ENCODE data around the gene AFF3.

AFF3 gene

GRCh38 chr2:99729104-99730025, 413.0 kb downstream of the AFF3 start:
- peak; percentile 2 for DNase-seq

- no peak for DNase-seq
Measured at GRCh38 chr2:99728166-99728565, 414.2 kb downstream of the AFF3 start.

GRCh38 chr2:99727199-99727598, 415.2 kb downstream of the AFF3 start:
- DNase-seq = no peak

GRCh38 chr2:99726691-99727090, 415.7 kb downstream of the AFF3 start:
- DNase-seq = no peak

GRCh38 chr2:99725820-99726219, 416.6 kb downstream of the AFF3 start:
- DNase-seq = no peak

GRCh38 chr2:99722476-99722875, 419.9 kb downstream of the AFF3 start:
- DNase-seq = no peak

GRCh38 chr2:99719102-99719501, 423.3 kb downstream of the AFF3 start:
- DNase-seq = no peak

- no peak for DNase-seq
Measured at GRCh38 chr2:99715956-99716355, 426.4 kb downstream of the AFF3 start.

- no peak for DNase-seq
Measured at GRCh38 chr2:99714349-99714748, 428.0 kb downstream of the AFF3 start.

- DNase-seq = no peak
Measured at GRCh38 chr2:99711144-99711543, 431.2 kb downstream of the AFF3 start.

- no peak for DNase-seq
Measured at GRCh38 chr2:99710721-99711120, 431.7 kb downstream of the AFF3 start.

- DNase-seq = no peak
Measured at GRCh38 chr2:99709229-99709628, 433.2 kb downstream of the AFF3 start.

- peak; percentile 21 for DNase-seq
Measured at GRCh38 chr2:99708231-99708630, 434.2 kb downstream of the AFF3 start.

- DNase-seq = no peak
Measured at GRCh38 chr2:99707592-99707991, 434.8 kb downstream of the AFF3 start.

GRCh38 chr2:99706735-99707134, 435.7 kb downstream of the AFF3 start:
- DNase-seq = no peak

- no peak for DNase-seq
Measured at GRCh38 chr2:99701503-99701902, 440.9 kb downstream of the AFF3 start.

- DNase-seq = no peak
Measured at GRCh38 chr2:99700482-99701398, 441.6 kb downstream of the AFF3 start.

GRCh38 chr2:99698896-99699295, 443.5 kb downstream of the AFF3 start:
- DNase-seq = no peak

- DNase-seq = no peak
Measured at GRCh38 chr2:99697811-99698568, 444.4 kb downstream of the AFF3 start.

- DNase-seq = no peak
Measured at GRCh38 chr2:99695944-99696253, 446.5 kb downstream of the AFF3 start.

- no peak for DNase-seq
Measured at GRCh38 chr2:99695130-99695943, 447.1 kb downstream of the AFF3 start.

GRCh38 chr2:99694331-99694730, 448.1 kb downstream of the AFF3 start:
- DNase-seq = no peak

Data from NCI-H69 (cell line).